ENCODE measurements around the gene CADM2.

DNA sequence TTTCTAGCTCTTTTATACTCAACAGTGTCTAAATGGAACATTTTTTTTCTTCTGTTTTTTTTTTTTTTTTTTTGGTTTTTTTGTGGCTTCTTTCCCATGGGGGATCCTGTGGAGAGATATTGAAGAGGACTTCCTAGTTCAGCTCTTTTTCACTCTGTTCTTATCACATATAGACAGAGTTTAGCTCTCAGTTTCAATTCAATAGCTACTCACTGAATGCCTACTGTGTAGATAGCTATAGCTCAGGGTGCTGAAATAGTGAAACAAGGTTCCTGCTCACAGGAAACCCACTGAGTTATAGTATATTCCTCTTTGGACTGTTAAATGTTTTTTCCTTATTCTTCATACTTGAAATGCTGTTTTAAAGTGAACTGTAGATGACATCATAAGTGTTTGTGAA, 918.8 kb downstream of the CADM2 start:
- TF ChIP-seq, protein P1, sequence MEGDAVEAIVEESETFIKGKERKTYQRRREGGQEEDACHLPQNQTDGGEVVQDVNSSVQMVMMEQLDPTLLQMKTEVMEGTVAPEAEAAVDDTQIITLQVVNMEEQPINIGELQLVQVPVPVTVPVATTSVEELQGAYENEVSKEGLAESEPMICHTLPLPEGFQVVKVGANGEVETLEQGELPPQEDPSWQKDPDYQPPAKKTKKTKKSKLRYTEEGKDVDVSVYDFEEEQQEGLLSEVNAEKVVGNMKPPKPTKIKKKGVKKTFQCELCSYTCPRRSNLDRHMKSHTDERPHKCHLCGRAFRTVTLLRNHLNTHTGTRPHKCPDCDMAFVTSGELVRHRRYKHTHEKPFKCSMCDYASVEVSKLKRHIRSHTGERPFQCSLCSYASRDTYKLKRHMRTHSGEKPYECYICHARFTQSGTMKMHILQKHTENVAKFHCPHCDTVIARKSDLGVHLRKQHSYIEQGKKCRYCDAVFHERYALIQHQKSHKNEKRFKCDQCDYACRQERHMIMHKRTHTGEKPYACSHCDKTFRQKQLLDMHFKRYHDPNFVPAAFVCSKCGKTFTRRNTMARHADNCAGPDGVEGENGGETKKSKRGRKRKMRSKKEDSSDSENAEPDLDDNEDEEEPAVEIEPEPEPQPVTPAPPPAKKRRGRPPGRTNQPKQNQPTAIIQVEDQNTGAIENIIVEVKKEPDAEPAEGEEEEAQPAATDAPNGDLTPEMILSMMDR (IDR thresholded peaks at IDR 0.05), result no peak
- TF ChIP-seq POLR2AphosphoS5 (IDR thresholded peaks at IDR 0.05; ENCODE audit: low read depth, low read length) (no peak), TCF7L2 (IDR thresholded peaks at IDR 0.05; ENCODE audit: low read depth, low read length) (no peak)
- TF ChIP-seq, protein P2, sequence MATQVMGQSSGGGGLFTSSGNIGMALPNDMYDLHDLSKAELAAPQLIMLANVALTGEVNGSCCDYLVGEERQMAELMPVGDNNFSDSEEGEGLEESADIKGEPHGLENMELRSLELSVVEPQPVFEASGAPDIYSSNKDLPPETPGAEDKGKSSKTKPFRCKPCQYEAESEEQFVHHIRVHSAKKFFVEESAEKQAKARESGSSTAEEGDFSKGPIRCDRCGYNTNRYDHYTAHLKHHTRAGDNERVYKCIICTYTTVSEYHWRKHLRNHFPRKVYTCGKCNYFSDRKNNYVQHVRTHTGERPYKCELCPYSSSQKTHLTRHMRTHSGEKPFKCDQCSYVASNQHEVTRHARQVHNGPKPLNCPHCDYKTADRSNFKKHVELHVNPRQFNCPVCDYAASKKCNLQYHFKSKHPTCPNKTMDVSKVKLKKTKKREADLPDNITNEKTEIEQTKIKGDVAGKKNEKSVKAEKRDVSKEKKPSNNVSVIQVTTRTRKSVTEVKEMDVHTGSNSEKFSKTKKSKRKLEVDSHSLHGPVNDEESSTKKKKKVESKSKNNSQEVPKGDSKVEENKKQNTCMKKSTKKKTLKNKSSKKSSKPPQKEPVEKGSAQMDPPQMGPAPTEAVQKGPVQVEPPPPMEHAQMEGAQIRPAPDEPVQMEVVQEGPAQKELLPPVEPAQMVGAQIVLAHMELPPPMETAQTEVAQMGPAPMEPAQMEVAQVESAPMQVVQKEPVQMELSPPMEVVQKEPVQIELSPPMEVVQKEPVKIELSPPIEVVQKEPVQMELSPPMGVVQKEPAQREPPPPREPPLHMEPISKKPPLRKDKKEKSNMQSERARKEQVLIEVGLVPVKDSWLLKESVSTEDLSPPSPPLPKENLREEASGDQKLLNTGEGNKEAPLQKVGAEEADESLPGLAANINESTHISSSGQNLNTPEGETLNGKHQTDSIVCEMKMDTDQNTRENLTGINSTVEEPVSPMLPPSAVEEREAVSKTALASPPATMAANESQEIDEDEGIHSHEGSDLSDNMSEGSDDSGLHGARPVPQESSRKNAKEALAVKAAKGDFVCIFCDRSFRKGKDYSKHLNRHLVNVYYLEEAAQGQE (IDR thresholded peaks at IDR 0.05; ENCODE audit: insufficient read depth in 1 of 2, low read depth in 2 of 2, low read length in 1 of 2), result no peak
